ENCODE data around the gene SLIT3. TPM values are rescaled to one million over a fixed set of nuclear protein-coding genes. Genes with fewer than 3 reads are reported as not detected.
A peak's percentile ranks its signal among the peaks of the same experiment; 100 is the strongest.

SLIT3 gene
- total and polyA plus RNA-seq, 10 of the 15 experiments (the other 5 are each of a cell fraction or from before 2014, with no cell fraction given), result 0.05 TPM; not detected in 9

DNA sequence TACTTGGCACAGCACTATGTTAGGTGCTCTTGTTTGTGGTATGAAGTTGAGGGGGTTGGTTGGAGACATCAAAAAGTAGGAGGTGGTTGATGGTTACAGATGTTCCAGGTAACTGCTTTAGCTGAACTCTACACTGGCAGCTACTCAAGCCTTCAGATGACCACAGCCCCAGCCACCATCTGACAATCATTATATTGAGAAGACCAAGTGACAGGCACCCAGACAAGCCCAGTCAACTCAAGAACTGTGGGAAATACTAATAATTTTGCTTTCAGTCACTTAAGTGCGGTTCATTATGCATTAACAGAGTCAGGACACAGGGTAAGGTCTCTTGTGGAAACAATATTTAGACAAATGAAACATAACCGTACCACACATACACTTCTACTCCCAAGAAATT lies 38.9 kb upstream of the SLIT3 start:
- ChIA-PET RAD21 (ENCODE audit: unreplicated experiment) (no interaction called here), SMC1A (ENCODE audit: uncharacterized antibody, unreplicated experiment) (no interaction called here), POLR2A (no interaction called here), CTCF (no interaction called here)
- no TSS peak for BruUV-seq (replicated peaks)
- Histone ChIP-seq H3K27me3 (replicated peaks in 1 of 2; ENCODE audit: control insufficient read depth in 2 of 2, insufficient read depth in 2 of 2, low read length in 1 of 2) (0 out of 4 replicates have a peak, but pooled peaks cover 2% of the 10 kb centered on the region in 2 experiments), H3K36me3 (ENCODE audit: control insufficient read depth in 2 of 2, insufficient read depth in 2 of 2, low read length in 1 of 2) (no peaks in the 10 kb centered on the region), H2AFZ (ENCODE audit: control insufficient read depth, low read depth, low read length) (no peak overlapping the region), H3K27ac (ENCODE audit: control insufficient read depth, insufficient read depth) (no peak overlapping the region), H3K4me1 (ENCODE audit: control insufficient read depth, insufficient read depth, low read length) (no peaks in the 10 kb centered on the region), H3K4me3 (no peak overlapping the region), H3K9me3 (replicated peaks; ENCODE audit: control insufficient read depth, insufficient read depth, low read length) (no peaks in the 10 kb centered on the region), H3K4me2 (ENCODE audit: control insufficient read depth, insufficient read depth) (no peak overlapping the region), H3K9ac (ENCODE audit: control insufficient read depth, insufficient read depth, low read length) (no peak overlapping the region), H4K20me1 (ENCODE audit: control insufficient read depth, insufficient read depth) (no peaks in the 10 kb centered on the region), H3K79me2 (ENCODE audit: control insufficient read depth, insufficient read depth, low read length) (no peaks in the 10 kb centered on the region)
- ATAC-seq, result peak; percentile 20
- in situ Hi-C loops (cut with MboI) (no loop called here), intact Hi-C loops (cut with micrococcal nuclease; ENCODE audit: unreplicated experiment) (loop anchor here (10.0 kb wide), 1 partner anchor 235 kb away; no protein-coding TSS in a partner anchor)
- no peak for FAIRE-seq
- WGBS (ENCODE audit: insufficient coverage, insufficient replicate concordance, low lambda C conversion rate, missing lambda C conversion rate), result 0% methylated on average over 2 of the region's 2 CpGs
- peak; percentile 20; the same call in 1 of the 2 replicates for TF ChIP-seq PKNOX1 (IDR thresholded peaks at IDR 0.05)
- TF ChIP-seq, protein P1, sequence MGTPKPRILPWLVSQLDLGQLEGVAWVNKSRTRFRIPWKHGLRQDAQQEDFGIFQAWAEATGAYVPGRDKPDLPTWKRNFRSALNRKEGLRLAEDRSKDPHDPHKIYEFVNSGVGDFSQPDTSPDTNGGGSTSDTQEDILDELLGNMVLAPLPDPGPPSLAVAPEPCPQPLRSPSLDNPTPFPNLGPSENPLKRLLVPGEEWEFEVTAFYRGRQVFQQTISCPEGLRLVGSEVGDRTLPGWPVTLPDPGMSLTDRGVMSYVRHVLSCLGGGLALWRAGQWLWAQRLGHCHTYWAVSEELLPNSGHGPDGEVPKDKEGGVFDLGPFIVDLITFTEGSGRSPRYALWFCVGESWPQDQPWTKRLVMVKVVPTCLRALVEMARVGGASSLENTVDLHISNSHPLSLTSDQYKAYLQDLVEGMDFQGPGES (IDR thresholded peaks at IDR 0.05), result no peak
- peak; percentile 8 for DNase-seq (ENCODE audit: low read depth, low spot score)

DNA sequence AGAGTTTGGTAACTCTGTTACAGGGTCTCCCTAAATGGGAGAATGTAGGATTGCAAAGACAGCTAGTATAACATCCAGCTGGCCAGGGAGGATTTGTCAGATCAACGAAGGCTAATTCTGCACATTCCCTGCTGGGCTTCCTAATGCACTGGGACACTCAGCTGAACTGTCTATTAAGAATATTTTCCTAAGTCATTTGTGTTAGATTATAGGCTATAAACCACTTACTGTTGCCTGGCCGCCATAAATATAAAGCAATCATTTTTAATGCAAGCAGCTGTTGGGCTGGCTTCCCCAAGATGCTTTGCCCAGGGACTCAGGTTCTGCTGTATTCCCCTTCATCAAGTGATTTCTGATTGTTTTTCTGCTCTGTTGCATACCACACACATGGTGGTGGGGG lies 35.3 kb upstream of the SLIT3 start:
- H4K20me1 ChIP-seq (ENCODE audit: control insufficient read depth, insufficient read depth), result no peaks in the 10 kb centered on the region
- no peaks in the 10 kb centered on the region for H3K36me3 ChIP-seq (ENCODE audit: control insufficient read depth in 2 of 2, insufficient read depth in 2 of 2, low read length in 1 of 2)
- H3K4me2 ChIP-seq (ENCODE audit: control insufficient read depth, insufficient read depth), result no peak overlapping the region
- in situ Hi-C loops (cut with MboI), result no loop called here
- FAIRE-seq, result no peak
- no peak for DNase-seq (ENCODE audit: low read depth, low spot score)
- POLR2A ChIA-PET, result no interaction called here
- H3K4me3 ChIP-seq, result no peak overlapping the region
- intact Hi-C loops (cut with micrococcal nuclease; ENCODE audit: unreplicated experiment), result no loop called here
- H3K27ac ChIP-seq (ENCODE audit: control insufficient read depth, insufficient read depth), result no peak overlapping the region
- H3K9ac ChIP-seq (ENCODE audit: control insufficient read depth, insufficient read depth, low read length), result no peak overlapping the region
- no peaks in the 10 kb centered on the region for H3K79me2 ChIP-seq (ENCODE audit: control insufficient read depth, insufficient read depth, low read length)
- H3K4me1 ChIP-seq (ENCODE audit: control insufficient read depth, insufficient read depth, low read length), result no peaks in the 10 kb centered on the region
- no peaks in the 10 kb centered on the region for H3K27me3 ChIP-seq (replicated peaks in 1 of 2; ENCODE audit: control insufficient read depth in 2 of 2, insufficient read depth in 2 of 2, low read length in 1 of 2)
- BruUV-seq (replicated peaks), result no TSS peak
- RAD21 ChIA-PET (ENCODE audit: unreplicated experiment), result no interaction called here
- CTCF ChIA-PET, result no interaction called here
- WGBS (ENCODE audit: insufficient coverage, insufficient replicate concordance, low lambda C conversion rate, missing lambda C conversion rate), result 21% methylated on average over 2 of the region's 2 CpGs
- H3K9me3 ChIP-seq (replicated peaks; ENCODE audit: control insufficient read depth, insufficient read depth, low read length), result no peaks in the 10 kb centered on the region
- no peak overlapping the region for H2AFZ ChIP-seq (ENCODE audit: control insufficient read depth, low read depth, low read length)
- SMC1A ChIA-PET (ENCODE audit: uncharacterized antibody, unreplicated experiment), result interaction anchor here (0.6 kb wide), 1 partner anchor 20 kb away, joined by 3 read pairs; no protein-coding TSS in a partner anchor
- no peak for ATAC-seq
- TF ChIP-seq ATF2 (IDR thresholded peaks at IDR 0.05; ENCODE audit: low read length), result no peak
- TF ChIP-seq, protein P2, sequence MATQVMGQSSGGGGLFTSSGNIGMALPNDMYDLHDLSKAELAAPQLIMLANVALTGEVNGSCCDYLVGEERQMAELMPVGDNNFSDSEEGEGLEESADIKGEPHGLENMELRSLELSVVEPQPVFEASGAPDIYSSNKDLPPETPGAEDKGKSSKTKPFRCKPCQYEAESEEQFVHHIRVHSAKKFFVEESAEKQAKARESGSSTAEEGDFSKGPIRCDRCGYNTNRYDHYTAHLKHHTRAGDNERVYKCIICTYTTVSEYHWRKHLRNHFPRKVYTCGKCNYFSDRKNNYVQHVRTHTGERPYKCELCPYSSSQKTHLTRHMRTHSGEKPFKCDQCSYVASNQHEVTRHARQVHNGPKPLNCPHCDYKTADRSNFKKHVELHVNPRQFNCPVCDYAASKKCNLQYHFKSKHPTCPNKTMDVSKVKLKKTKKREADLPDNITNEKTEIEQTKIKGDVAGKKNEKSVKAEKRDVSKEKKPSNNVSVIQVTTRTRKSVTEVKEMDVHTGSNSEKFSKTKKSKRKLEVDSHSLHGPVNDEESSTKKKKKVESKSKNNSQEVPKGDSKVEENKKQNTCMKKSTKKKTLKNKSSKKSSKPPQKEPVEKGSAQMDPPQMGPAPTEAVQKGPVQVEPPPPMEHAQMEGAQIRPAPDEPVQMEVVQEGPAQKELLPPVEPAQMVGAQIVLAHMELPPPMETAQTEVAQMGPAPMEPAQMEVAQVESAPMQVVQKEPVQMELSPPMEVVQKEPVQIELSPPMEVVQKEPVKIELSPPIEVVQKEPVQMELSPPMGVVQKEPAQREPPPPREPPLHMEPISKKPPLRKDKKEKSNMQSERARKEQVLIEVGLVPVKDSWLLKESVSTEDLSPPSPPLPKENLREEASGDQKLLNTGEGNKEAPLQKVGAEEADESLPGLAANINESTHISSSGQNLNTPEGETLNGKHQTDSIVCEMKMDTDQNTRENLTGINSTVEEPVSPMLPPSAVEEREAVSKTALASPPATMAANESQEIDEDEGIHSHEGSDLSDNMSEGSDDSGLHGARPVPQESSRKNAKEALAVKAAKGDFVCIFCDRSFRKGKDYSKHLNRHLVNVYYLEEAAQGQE (IDR thresholded peaks at IDR 0.05; ENCODE audit: low read depth, low read length), result no peak
- no peak for TF ChIP-seq BACH1 (IDR thresholded peaks at IDR 0.05; ENCODE audit: borderline replicate concordance)
- TF ChIP-seq RAD21 (IDR thresholded peaks at IDR 0.05; ENCODE audit: insufficient read depth, low read depth, low read length), result no peak
- no peak for TF ChIP-seq GATAD2B (conservative IDR thresholded peaks at IDR 0.05; ENCODE audit: low read depth)
- TF ChIP-seq, protein P3, sequence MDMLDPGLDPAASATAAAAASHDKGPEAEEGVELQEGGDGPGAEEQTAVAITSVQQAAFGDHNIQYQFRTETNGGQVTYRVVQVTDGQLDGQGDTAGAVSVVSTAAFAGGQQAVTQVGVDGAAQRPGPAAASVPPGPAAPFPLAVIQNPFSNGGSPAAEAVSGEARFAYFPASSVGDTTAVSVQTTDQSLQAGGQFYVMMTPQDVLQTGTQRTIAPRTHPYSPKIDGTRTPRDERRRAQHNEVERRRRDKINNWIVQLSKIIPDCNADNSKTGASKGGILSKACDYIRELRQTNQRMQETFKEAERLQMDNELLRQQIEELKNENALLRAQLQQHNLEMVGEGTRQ (IDR thresholded peaks at IDR 0.05; ENCODE audit: borderline replicate concordance, low read depth, low read length), result no peak
- TF ChIP-seq RUNX3 (IDR thresholded peaks at IDR 0.05; ENCODE audit: low read length), result no peak
